Measurements from ENCODE around the gene OGDHL.

DNA sequence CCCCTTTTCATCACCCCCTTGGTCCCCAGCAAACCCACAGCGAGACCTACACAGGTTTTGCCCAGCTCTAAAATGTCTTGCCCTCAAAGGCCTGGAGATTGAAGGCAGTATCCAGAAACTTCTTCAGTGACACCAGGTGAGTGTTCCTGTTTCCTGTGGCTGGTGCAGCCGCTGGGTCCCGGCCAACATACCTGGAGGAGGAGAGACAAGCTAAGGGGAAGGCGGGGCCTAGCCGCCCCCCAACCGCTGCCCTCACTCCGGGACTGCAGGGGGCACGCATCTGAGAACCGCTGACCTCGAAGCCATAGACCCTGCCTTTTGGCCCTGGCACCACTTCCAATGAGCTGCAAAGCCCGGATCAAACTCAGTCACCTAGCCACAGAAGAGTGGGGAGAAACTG is 27.0 kb downstream of the OGDHL start:
- TF ChIP-seq POLR2AphosphoS5 (IDR thresholded peaks at IDR 0.05), result no peak
- TF ChIP-seq, protein P1, sequence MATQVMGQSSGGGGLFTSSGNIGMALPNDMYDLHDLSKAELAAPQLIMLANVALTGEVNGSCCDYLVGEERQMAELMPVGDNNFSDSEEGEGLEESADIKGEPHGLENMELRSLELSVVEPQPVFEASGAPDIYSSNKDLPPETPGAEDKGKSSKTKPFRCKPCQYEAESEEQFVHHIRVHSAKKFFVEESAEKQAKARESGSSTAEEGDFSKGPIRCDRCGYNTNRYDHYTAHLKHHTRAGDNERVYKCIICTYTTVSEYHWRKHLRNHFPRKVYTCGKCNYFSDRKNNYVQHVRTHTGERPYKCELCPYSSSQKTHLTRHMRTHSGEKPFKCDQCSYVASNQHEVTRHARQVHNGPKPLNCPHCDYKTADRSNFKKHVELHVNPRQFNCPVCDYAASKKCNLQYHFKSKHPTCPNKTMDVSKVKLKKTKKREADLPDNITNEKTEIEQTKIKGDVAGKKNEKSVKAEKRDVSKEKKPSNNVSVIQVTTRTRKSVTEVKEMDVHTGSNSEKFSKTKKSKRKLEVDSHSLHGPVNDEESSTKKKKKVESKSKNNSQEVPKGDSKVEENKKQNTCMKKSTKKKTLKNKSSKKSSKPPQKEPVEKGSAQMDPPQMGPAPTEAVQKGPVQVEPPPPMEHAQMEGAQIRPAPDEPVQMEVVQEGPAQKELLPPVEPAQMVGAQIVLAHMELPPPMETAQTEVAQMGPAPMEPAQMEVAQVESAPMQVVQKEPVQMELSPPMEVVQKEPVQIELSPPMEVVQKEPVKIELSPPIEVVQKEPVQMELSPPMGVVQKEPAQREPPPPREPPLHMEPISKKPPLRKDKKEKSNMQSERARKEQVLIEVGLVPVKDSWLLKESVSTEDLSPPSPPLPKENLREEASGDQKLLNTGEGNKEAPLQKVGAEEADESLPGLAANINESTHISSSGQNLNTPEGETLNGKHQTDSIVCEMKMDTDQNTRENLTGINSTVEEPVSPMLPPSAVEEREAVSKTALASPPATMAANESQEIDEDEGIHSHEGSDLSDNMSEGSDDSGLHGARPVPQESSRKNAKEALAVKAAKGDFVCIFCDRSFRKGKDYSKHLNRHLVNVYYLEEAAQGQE (IDR thresholded peaks at IDR 0.05; ENCODE audit: borderline replicate concordance), result no peak
- no peak for TF ChIP-seq CTCF (IDR thresholded peaks at IDR 0.05; ENCODE audit: poor library complexity, severe bottlenecking)
- TF ChIP-seq RAD21 (conservative IDR thresholded peaks at IDR 0.05), result no peak

All from neural cell (in vitro differentiated cells).